ENCODE data around the gene DOCK1.

Gene DOCK1

GRCh38 chr10:127414024-127414423 is 508.8 kb downstream of the DOCK1 start:
- DNase-seq = no peak

DNA sequence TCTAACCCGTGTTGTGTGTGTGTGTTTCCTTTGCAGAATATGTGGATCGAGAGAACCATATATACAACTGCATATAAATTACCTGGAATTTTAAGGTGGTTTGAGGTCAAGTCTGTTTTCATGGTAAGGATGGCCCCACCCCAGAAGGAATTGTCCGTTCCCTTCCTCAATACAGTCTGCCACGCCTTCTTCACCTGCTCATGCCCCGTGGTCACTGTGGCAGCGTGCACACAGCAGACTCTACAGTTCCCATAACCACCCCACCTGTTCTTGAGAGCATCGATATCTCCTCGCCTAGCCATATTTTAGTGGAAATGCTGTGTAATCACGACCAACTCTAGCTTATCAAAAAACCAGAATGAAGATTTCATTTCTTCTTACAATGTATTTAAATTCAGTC is 509.9 kb downstream of the DOCK1 start:
- DNase-seq = no peak

DNA sequence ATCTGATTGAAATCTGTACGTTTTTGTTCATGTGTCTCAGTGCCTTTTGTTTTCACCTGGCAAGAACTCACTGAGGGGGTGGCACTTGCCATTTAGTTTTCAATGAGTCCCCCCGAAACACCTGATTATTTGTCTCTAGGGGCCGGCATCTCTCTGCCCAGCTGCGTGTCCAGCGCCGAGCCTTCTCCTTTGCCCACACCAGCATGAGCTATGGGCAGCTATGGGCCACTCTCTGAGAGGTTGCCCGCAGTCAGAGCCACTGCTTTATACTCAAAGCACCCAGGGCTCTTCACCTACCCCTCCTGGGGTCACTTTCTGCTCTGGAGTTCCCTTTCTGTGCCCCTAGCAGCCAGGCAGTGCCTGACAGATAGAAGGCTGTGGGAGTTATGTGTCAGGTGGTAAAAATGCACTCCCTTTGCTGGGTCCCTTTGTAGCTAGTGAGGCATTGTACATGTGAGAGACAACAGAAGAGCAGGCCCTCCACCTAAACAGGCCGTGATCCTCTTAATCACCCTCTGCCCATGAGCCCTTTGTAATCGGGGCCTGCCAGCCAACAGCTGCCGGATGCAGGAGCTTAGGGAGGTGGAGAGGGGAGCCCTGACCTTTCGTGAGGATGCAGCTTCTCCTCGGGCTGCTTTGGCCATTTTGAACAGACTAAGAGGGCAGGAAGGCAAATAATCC is 510.8 kb downstream of the DOCK1 start:
- DNase-seq = no peak

GRCh38 chr10:127417031-127417430 is 511.8 kb downstream of the DOCK1 start:
- DNase-seq = no peak

DNA sequence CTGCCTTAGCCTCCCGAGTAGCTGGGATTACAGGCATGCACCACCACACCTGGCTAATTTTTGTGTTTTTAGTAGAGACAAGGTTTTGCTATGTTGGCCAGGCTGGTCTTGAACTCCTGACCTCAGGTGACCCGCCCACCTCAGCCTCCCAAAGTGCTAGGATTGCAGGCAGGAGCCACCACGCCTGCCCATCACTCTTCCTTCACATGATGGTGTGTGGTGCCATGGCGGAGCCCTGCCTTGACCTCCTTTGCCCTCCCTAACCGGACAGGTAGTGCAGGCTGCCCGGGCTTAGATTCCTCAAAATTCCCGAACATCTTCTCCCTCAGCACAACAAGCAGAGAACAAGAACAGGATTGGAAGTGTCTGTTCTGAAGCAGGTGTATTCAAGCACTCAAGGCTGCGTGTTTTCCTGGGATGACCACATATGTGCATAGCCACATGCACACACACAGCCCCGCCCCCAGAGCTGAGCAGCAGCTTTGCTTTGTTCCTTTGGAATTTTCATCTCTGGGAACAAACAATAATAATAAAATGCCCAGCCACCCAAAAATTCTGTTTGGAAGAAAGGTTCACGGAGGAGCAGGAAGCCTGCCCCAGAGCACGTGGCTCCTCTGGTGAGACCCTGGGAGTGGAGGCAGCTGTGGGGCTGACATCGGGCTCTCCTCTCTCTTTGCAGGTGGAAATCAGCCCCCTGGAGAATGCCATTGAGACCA is 512.6 kb downstream of the DOCK1 start:
- no peak for DNase-seq

- no peak for DNase-seq
These were observed 513.4 kb downstream of the DOCK1 start for GRCh38 chr10:127418536-127419168.

GRCh38 chr10:127420138-127420684 is 515.0 kb downstream of the DOCK1 start:
- no peak for DNase-seq

- DNase-seq = no peak
These were observed 518.1 kb downstream of the DOCK1 start for GRCh38 chr10:127423218-127423915.

DNA sequence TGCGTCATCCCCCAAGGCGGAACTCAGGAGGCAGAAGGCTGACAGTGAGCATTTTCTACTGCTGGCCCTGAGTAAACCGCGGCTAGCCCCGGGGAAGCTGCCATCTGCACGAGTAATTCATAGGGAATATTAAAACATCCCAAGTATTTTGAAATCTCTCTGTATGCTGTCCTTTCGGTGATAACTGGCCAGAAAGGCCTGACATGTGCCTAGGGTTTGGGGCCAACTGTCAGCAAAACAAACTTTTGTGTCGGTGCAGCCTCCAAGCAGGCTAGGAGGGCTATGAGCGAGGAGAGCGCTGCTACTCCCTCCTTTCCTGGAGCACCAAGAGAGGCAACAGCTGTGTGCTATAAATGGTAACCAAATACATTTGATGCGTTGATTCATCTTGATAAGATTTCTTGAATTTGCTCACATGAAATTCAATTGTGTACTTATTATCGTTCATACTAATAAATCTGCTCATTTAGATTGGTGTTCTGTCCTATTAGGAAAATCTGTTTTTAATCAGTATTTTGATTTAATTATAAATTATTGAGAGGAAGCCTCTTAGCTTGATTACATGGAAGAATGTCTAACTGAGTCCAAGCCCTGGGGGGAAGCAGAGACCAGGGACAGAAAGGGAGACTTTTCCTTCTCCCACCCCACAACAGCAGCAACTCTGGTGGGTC is 519.5 kb downstream of the DOCK1 start:
- DNase-seq = no peak

DNA sequence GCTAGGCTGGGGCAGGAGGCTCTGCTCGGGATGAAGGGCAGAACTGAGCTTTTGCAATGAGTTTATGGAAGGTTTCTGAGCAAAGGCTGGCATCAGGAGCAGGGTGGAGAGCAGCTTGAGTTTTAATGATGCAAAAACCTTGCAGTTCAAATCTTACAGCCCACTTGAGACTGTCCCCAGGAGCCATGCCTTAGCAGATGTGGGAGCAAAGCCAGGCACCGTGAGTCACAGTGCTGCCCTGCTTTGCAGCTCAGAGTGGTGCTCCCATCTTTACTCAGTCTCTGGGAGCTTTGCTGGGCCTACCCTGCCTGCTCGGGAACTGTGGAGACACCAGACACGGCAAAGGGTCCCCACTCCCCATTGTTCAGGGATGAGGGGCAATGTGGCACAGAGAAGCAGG is 521.5 kb downstream of the DOCK1 start:
- DNase-seq = no peak

GRCh38 chr10:127427926-127428325 is 522.7 kb downstream of the DOCK1 start:
- DNase-seq = no peak

GRCh38 chr10:127428385-127428980 is 523.3 kb downstream of the DOCK1 start:
- no peak for DNase-seq

DNA sequence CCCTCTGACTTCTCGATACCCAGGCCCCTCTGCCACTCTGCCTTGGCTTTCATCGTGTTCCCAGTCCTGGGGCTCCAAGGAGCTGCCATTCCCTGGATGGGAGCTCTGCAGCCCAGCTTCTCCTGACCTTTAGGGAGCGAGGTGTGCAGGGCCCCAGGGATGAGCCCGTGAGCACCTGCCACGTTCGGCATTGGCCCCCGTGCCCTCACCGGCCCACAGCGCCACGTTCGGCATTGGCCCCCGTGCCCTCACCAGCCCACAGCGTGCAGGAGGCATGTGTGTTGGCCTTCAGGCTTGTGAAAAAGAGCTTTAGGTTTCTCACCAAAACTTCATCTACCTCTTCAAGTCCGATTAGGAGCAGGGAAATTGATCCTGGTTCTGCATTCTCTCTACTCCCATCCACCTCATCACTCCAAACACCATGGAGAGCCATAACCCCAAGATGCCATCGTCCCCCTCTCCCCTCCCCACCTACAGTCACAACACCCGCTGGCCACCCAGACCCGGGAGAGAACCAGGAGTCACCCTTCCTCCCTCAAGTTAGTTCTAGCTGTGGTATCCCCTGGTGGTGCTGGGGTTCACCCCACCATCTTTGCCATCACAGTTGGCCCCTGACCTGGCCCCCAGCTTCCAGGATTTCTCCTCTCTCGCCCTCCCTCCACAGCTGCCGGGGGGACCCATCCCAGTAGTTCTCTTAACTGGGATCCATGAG is 524.5 kb downstream of the DOCK1 start:
- DNase-seq = no peak

- no peak for DNase-seq
These were observed 526.3 kb downstream of the DOCK1 start for GRCh38 chr10:127431525-127431924.

DNA sequence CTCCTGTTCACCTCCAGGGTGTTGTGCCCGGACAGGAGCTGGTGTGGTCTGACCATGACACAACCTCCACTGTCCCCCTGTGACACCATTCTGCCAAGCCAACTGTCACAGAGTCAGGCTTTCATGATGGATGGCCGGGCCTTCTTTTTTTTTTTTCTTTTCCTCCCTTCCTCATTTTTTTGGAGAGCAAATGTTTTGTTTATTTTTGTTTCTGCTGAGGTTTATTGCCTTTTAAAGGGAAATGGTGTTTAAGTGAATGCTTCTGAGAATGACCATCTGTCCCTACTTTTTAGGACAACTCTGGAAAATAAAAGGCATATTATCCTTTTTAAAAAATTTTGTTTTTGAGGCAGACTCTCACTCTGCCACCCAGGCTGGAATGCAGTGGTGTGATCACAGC is 528.8 kb downstream of the DOCK1 start:
- no peak for DNase-seq

DNA sequence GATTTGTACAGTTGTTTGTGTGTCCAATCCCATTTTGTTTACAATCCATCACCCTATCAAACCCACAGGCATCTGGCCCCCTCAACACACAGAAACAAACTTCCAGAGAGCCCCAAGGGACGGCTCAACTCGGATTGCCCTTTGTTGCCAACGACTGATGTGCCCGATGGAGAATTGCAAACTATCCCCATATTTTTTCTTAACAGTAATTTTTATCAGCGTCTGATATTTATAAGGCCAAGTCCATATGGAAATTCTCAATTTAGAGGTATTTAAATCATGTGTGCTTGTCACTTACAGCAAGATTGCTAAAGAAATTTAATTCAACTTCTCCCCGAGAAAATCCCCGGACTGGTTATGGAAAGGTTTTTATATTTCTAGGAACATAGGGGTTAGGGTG is 530.0 kb downstream of the DOCK1 start:
- DNase-seq = no peak

- no peak for DNase-seq
These were observed 535.1 kb downstream of the DOCK1 start for GRCh38 chr10:127440371-127440770.

DNA sequence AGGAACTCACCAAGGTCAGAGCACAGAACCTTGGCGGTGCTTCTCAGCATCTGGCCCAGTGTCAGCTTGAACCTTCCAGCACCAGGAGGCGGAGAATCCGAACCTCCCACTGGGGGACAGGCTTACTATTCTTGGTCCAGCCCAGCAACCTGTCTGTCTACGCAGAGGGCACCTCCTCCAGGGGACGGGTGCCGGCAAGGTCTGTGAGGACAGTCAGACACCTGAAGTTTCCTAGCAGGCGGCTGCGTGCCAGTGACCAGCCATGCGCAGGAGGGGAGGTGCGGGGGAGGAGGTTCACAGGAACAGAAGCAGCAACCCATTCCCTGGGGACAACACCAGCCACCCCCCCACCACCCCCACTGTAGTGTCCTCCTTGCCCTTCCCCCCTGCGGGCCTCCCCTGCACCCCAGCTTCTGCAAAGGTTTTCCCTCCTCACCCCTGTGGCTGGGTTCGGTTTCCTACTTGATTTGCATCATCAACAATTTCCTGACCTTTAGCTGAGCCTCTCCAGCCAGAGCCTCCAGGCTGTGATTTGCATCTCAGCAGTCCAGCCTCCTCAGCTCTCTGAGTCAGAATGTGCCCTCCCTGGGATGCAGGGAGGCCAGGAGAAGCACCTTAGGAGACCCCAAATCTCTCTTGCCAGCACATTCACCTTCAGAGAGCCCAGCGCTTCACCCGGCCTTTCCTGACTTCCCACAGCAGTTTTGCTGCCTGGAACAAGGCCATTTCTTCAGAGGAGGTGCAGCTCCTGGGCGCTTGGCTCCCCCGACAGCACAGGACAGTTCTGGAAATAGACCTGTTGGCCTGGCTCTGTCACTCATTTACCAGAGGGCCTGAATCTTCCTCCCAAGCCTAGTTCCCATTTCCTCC is 536.4 kb downstream of the DOCK1 start:
- DNase-seq = no peak

- no peak for DNase-seq
These were observed 536.9 kb downstream of the DOCK1 start for GRCh38 chr10:127442220-127442525.

DNA sequence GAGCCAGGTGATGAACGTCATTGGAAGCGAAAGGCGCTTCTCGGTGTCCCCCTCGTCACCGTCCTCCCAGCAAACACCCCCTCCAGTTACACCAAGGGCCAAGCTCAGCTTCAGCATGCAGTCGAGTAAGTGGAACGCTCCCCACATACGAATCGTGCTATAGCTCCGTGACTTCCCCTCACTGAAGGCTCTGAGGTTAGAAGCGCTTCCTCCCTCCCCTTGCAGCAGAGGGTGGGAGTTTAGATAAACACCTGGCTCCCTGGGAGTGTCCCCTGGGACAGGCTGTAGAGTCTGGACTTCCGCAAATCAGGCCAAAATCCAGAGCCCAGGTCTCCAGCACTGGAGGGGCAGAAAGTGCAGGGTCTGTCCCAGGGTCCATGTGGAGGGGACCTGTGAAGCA is 538.9 kb downstream of the DOCK1 start:
- DNase-seq = no peak

GRCh38 chr10:127447197-127447596 is 542.0 kb downstream of the DOCK1 start:
- DNase-seq = no peak
